ENCODE measurements around the gene ZZZ3.

DNA sequence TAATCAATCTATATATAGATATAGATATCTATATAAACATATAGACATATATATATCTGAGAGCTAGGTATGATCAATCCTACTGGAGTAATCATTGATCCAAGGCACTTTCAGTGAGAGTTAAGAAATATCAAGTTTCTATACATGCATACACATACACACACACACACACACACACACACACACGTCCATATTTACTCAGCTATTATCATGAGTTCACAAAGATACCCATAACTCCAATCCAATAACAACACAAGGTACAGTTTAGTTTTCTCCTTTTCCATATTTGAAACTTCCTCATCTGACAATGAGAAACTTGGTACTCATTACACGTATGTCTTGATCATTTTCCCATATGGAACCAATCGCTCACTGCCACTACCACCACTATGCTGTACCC lies 27.3 kb upstream of the ZZZ3 start:
- TF ChIP-seq, protein P1, sequence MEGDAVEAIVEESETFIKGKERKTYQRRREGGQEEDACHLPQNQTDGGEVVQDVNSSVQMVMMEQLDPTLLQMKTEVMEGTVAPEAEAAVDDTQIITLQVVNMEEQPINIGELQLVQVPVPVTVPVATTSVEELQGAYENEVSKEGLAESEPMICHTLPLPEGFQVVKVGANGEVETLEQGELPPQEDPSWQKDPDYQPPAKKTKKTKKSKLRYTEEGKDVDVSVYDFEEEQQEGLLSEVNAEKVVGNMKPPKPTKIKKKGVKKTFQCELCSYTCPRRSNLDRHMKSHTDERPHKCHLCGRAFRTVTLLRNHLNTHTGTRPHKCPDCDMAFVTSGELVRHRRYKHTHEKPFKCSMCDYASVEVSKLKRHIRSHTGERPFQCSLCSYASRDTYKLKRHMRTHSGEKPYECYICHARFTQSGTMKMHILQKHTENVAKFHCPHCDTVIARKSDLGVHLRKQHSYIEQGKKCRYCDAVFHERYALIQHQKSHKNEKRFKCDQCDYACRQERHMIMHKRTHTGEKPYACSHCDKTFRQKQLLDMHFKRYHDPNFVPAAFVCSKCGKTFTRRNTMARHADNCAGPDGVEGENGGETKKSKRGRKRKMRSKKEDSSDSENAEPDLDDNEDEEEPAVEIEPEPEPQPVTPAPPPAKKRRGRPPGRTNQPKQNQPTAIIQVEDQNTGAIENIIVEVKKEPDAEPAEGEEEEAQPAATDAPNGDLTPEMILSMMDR (IDR thresholded peaks at IDR 0.05): no peak
- TF ChIP-seq POLR2A (IDR thresholded peaks at IDR 0.05): no peak
